HCT116 (cell line): ENCODE measurements around the gene ARHGAP28. TPM values are rescaled to one million over a fixed set of nuclear protein-coding genes. Genes with fewer than 3 reads are reported as not detected.

Experiments used
- ATAC-seq: fragments of 200-7000 bp; cut with Tn5 transposase; 2 replicates; pipeline ENCODE4 v1.9.1; 2020; ENCODE audit warnings: mild to moderate bottlenecking, moderate library complexity
- BruUV-seq: library from RNA; stranded (reverse); fragments of 400-500 nt; replicated peaks from 2 replicates; lab custom pipeline; 2021; lab: Mats Ljungman, UMichigan
- CTCF ChIA-PET: fragments of 300-600 bp; sonication (Branson Sonifier 250); formaldehyde crosslinking; loops from one replicate; lab custom pipeline; 2021; ENCODE audit warnings: antibody characterized with exemption; lab: Charles Lee
- POLR2A ChIA-PET: fragments of 300-600, 350-600 bp; sonication (Branson Sonifier 250); formaldehyde crosslinking; loops from one replicate; lab custom pipeline; 2021; ENCODE audit warnings: antibody characterized with exemption; lab: Charles Lee
- RAD21 ChIA-PET, 2 experiments: fragments of 300-600 bp; sonication (Branson Sonifier 250); formaldehyde crosslinking; loops; one replicate each; lab custom pipeline; 2023; ENCODE audit warnings: low total read pairs in 2 of 2; ENCODE audit not compliant: uncharacterized antibody in 2 of 2, unreplicated experiment in 2 of 2, low non-redundant PET in 1 of 2; lab: Charles Lee
- DNase-seq: peaks from one replicate; pipeline ENCODE4 v3.0.0-alpha.2; 2010; ENCODE audit warnings: low read depth, low spot score
- H2AFZ ChIP-seq: fragments of 200-600 bp; shearing (Covaris generic), sonication (generic); 2 replicates; pipeline ENCODE4 v1.6.1; 2017; ENCODE audit warnings: low read depth, mixed run types, mixed read lengths, antibody characterized with exemption, low read length; ENCODE audit not compliant: poor library complexity, severe bottlenecking
- H3K27ac ChIP-seq: 2 replicates; pipeline ENCODE4 v1.5.1; 2012; ENCODE audit warnings: low read depth, low read length
- H3K27me3 ChIP-seq: fragments of 200-600 bp; sonication (generic); 2 replicates; pipeline ENCODE4 v1.6.1; 2016; ENCODE audit warnings: mixed run types, low read length, mixed read lengths; ENCODE audit not compliant: insufficient read depth
- H3K36me3 ChIP-seq, 2 experiments: fragments of 200-500 bp in 1 of 2; fragments of 200-600 bp in 1 of 2; sonication (Bioruptor generic) in 1 of 2; sonication (generic) in 1 of 2; 2 replicates each; pipeline versions ENCODE4 v1.5.1 to v1.6.1; 2014 to 2016; ENCODE audit warnings: low read length in 2 of 2, inconsistent platforms in 1 of 2, mixed read lengths in 1 of 2, mixed run types in 1 of 2; ENCODE audit not compliant: insufficient read depth in 2 of 2, control insufficient read depth in 1 of 2
- H3K4me1 ChIP-seq, 2 experiments: fragments of 200-600 bp in 1 of 2; sonication (generic) in 1 of 2; 2 replicates each; pipeline versions ENCODE4 v1.5.1 to v1.6.1; 2012 to 2017; ENCODE audit warnings: low read length in 2 of 2, inconsistent platforms in 1 of 2, mild to moderate bottlenecking in 1 of 2, mixed read lengths in 1 of 2, mixed run types in 1 of 2, moderate library complexity in 1 of 2; ENCODE audit not compliant: insufficient read depth in 2 of 2, control insufficient read depth in 1 of 2
- H3K4me2 ChIP-seq: fragments of 200-600 bp; sonication (generic); 2 replicates; pipeline ENCODE4 v1.6.1; 2017; ENCODE audit warnings: mixed run types, low read length, mixed read lengths
- H3K4me3 ChIP-seq, 2 experiments: fragments of 200-600 bp in 1 of 2; sonication (generic) in 1 of 2; replicated peaks in 1 of 2; 2 replicates each; pipeline ENCODE4 v1.5.1; 2011 to 2016; ENCODE audit warnings: low read length in 2 of 2, control low read depth in 1 of 2, low read depth in 1 of 2, mild to moderate bottlenecking in 1 of 2, mixed read lengths in 1 of 2, mixed run types in 1 of 2
- H3K79me2 ChIP-seq: fragments of 200-600 bp; sonication (generic); 2 replicates; pipeline ENCODE4 v1.6.1; 2017; ENCODE audit warnings: mild to moderate bottlenecking, mixed run types, low read length, moderate library complexity, mixed read lengths; ENCODE audit not compliant: insufficient read depth
- H3K9ac ChIP-seq: fragments of 200-600 bp; sonication (generic); 2 replicates; pipeline ENCODE4 v1.6.1; 2016; ENCODE audit warnings: low read length, mixed read lengths
- H3K9me2 ChIP-seq: fragments of 200-600 bp; sonication (generic), shearing (Covaris generic); 2 replicates; pipeline ENCODE4 v1.6.1; 2017; ENCODE audit warnings: mixed run types, mild to moderate bottlenecking, moderate library complexity; ENCODE audit not compliant: insufficient read depth
- H3K9me3 ChIP-seq, 2 experiments: fragments of 200-500 bp in 1 of 2; fragments of 200-600 bp in 1 of 2; sonication (Bioruptor generic) in 1 of 2; sonication (generic) in 1 of 2; 2 replicates each; pipeline ENCODE4 v1.6.1; 2014 to 2017; ENCODE audit warnings: low read length in 2 of 2, mixed read lengths in 2 of 2, inconsistent platforms in 1 of 2, low read depth in 1 of 2, mild to moderate bottlenecking in 1 of 2, mixed run types in 1 of 2, moderate library complexity in 1 of 2; ENCODE audit not compliant: control insufficient read depth in 1 of 2, insufficient read depth in 1 of 2
- H4K20me1 ChIP-seq: fragments of 200-600 bp; sonication (generic), shearing (Covaris generic); 2 replicates; pipeline ENCODE4 v1.6.1; 2017; ENCODE audit warnings: mixed run types, mild to moderate bottlenecking, moderate library complexity; ENCODE audit not compliant: insufficient read depth
- ATF3 ChIP-seq: IDR thresholded peaks from 2 replicates; pipeline ENCODE4 v1.6.1; 2012
- CBX3 ChIP-seq: IDR thresholded peaks from 2 replicates; pipeline ENCODE4 v1.6.1; 2012; ENCODE audit warnings: low read depth
- CEBPB ChIP-seq: IDR thresholded peaks from 2 replicates; pipeline ENCODE4 v1.6.1; 2012; ENCODE audit warnings: low read depth
- EGR1 ChIP-seq: IDR thresholded peaks from 2 replicates; pipeline ENCODE4 v1.6.1; 2012; ENCODE audit warnings: low read depth
- ELF1 ChIP-seq: IDR thresholded peaks from 2 replicates; pipeline ENCODE4 v1.6.1; 2012; ENCODE audit warnings: low read depth, borderline replicate concordance
- FOSL1 ChIP-seq: IDR thresholded peaks from 2 replicates; pipeline ENCODE4 v1.6.1; 2012; ENCODE audit warnings: low read depth
- MAX ChIP-seq: IDR thresholded peaks from 2 replicates; pipeline ENCODE4 v1.6.1; 2012
- POLR2A ChIP-seq: IDR thresholded peaks from 2 replicates; pipeline ENCODE4 v1.7.0; 2011; ENCODE audit warnings: borderline replicate concordance; ENCODE audit not compliant: insufficient read depth, insufficient read length; ENCODE audit errors: extremely low read depth
- RAD21 ChIP-seq: IDR thresholded peaks from 2 replicates; pipeline ENCODE4 v1.6.1; 2012; ENCODE audit warnings: low read depth, mild to moderate bottlenecking
- SIN3A ChIP-seq: IDR thresholded peaks from 2 replicates; pipeline ENCODE4 v1.6.1; 2012; ENCODE audit warnings: low read depth
- SP1 ChIP-seq: IDR thresholded peaks from 2 replicates; pipeline ENCODE4 v1.6.1; 2012; ENCODE audit warnings: low read depth
- YY1 ChIP-seq: IDR thresholded peaks from 2 replicates; pipeline ENCODE4 v1.6.1; 2011; ENCODE audit warnings: low read length, low read depth, moderate library complexity, mild to moderate bottlenecking; ENCODE audit not compliant: insufficient replicate concordance; ENCODE audit errors: extremely low read depth
- ZBTB33 ChIP-seq: IDR thresholded peaks from 2 replicates; pipeline ENCODE4 v1.6.1; 2011; ENCODE audit warnings: mild to moderate bottlenecking, low read length, moderate library complexity; ENCODE audit not compliant: insufficient replicate concordance; ENCODE audit errors: extremely low read depth
- ZFX ChIP-seq: fragments of 450-650 bp; IDR thresholded peaks from 2 replicates; pipeline ENCODE4 v1.6.1; 2017
- intact Hi-C: fragments of 100-400 bp; cut with micrococcal nuclease; formaldehyde crosslinking; loops from 2 replicates; pipeline ENCODE4 v1.10.0; 2022
- total RNA-seq: library from RNA; stranded (reverse); gene quantifications from one replicate; pipeline ENCODE4 v1.2.1, GENCODE V29; 2021; ENCODE audit not compliant: unreplicated experiment

Gene ARHGAP28
- total RNA-seq, 1 experiment from 2014 or later = not detected

- intact Hi-C loops = no loop called here
- Histone ChIP-seq H3K9me3 (peaks cover 7 to 24% of the 10 kb centered on the region in 2 experiments; a peak in 2 of 4 replicates), H3K9me2 (no peaks in the 10 kb centered on the region), H3K4me1 (no peaks in the 10 kb centered on the region), H2AFZ (no peak overlapping the region), H4K20me1 (no peaks in the 10 kb centered on the region), H3K36me3 (no peaks in the 10 kb centered on the region), H3K4me3 (no peak overlapping the region), H3K4me2 (no peak overlapping the region), H3K27ac (no peak overlapping the region), H3K79me2 (no peaks in the 10 kb centered on the region), H3K27me3 (no peaks in the 10 kb centered on the region), H3K9ac (no peak overlapping the region)
- ChIA-PET CTCF (no interaction called here), POLR2A (no interaction called here), RAD21 (no interaction called here)
- TF ChIP-seq ZBTB33 = no peak
- TF ChIP-seq MAX = no peak
- no peak for TF ChIP-seq ELF1
- TF ChIP-seq POLR2A = no peak
- TF ChIP-seq EGR1 = no peak
- TF ChIP-seq ZFX = no peak
- no peak for TF ChIP-seq CBX3
- TF ChIP-seq RAD21 = no peak
- no peak for TF ChIP-seq SP1
- TF ChIP-seq CEBPB = no peak
- TF ChIP-seq YY1 = no peak
- TF ChIP-seq SIN3A = no peak
- no peak for TF ChIP-seq ATF3
- TF ChIP-seq FOSL1 = no peak
- ATAC-seq = no peak
- DNase-seq = no peak
- BruUV-seq = no TSS peak
Measured at GRCh38 chr18:6820314-6820713, 90.8 kb downstream of the ARHGAP28 start.
